Thyroid gland (tissue), 4 donors: ENCODE measurements around the gene FRMD4A. TPM values are rescaled to one million over a fixed set of nuclear protein-coding genes. Genes with fewer than 3 reads are reported as not detected.

Source experiments
- DNase-seq, 2 donors: peaks; one replicate each; pipeline ENCODE4 v3.0.0-alpha.2; 2019
- H3K27ac ChIP-seq, 3 donors: fragments of 200-600 bp; sonication (generic); 1 replicate in 2 of 3; 2 replicates in 1 of 3; pipeline ENCODE4 v1.5.1; 2016 to 2019; ENCODE audit warnings: mild to moderate bottlenecking in 1 of 3, moderate library complexity in 1 of 3
- H3K27me3 ChIP-seq: fragments of 200-600 bp; sonication (generic); one replicate; pipeline ENCODE4 v1.5.1; 2019
- H3K36me3 ChIP-seq, 2 donors: fragments of 200-600 bp; sonication (generic); one replicate each; pipeline ENCODE4 v1.5.1; 2016 to 2019
- H3K4me1 ChIP-seq, 2 donors: fragments of 200-600 bp; sonication (generic); one replicate each; pipeline ENCODE4 v1.5.1; 2017 to 2019
- H3K4me3 ChIP-seq, 3 donors: fragments of 200-600 bp; sonication (generic); replicated peaks in 1 of 3; 1 replicate in 2 of 3; 2 replicates in 1 of 3; pipeline ENCODE4 v1.5.1; 2016; ENCODE audit warnings: mild to moderate bottlenecking in 1 of 3
- H3K9me3 ChIP-seq: fragments of 200-600 bp; sonication (generic); one replicate; pipeline ENCODE4 v1.5.1; 2017
- CTCF ChIP-seq, 6 experiments: fragments of 200-600 bp in 3 of 6; fragments of 450-650 bp in 3 of 6; sonication (generic) in 3 of 6; IDR thresholded peaks; one replicate each; pipeline ENCODE4 v1.5.1; 2016 to 2019; ENCODE audit warnings: antibody characterized with exemption in 6 of 6, mild to moderate bottlenecking in 2 of 6, inconsistent platforms in 1 of 6, moderate library complexity in 1 of 6
- POLR2A ChIP-seq, 2 donors: fragments of 450-650 bp; IDR thresholded peaks; one replicate each; pipeline ENCODE4 v1.6.1; 2017; ENCODE audit warnings: antibody characterized with exemption in 2 of 2, mild to moderate bottlenecking in 2 of 2, moderate library complexity in 1 of 2
- WGBS, 2 donors: methylation state at CpG; one replicate each; pipeline ENCODE4 v1.1.5; 2017; 5-methylcytosine and 5-hydroxymethylcytosine counted together
- intact Hi-C: fragments of 100-400 bp; cut with DNase I; formaldehyde crosslinking; loops from one replicate; pipeline ENCODE4 v1.15.1; 2023
- total RNA-seq, 4 donors: library from RNA; depleted of rRNA; stranded (reverse); fragments of >200 nt; gene quantifications; one replicate each; pipeline ENCODE4 v1.2.3, GENCODE V29; 2016

The FRMD4A gene
- total RNA-seq, 4 donors from 2014 or later = 10.6 to 18.6 (median 16.3) TPM

- DNase-seq = no peak
- no peaks in the 10 kb centered on the region for H3K36me3 ChIP-seq
- TF ChIP-seq CTCF (IDR thresholded peaks at IDR 0.05) (no peak), POLR2A (IDR thresholded peaks at IDR 0.05) (no peak)
- WGBS, 2 donors = 100% methylated on average over 1 of the region's 1 CpG
- H3K27ac ChIP-seq = no peak overlapping the region
- no peaks in the 10 kb centered on the region for H3K4me1 ChIP-seq
- intact Hi-C loops = no loop called here
- H3K4me3 ChIP-seq = no peak overlapping the region
- no peaks in the 10 kb centered on the region for H3K9me3 ChIP-seq
- H3K27me3 ChIP-seq = no peaks in the 10 kb centered on the region
Measured at GRCh38 chr10:14366760-14367159, 36.0 kb upstream of the FRMD4A start.

- Histone ChIP-seq H3K27me3 (no peaks in the 10 kb centered on the region), H3K4me3 (no peak overlapping the region), H3K36me3 (no peaks in the 10 kb centered on the region), H3K4me1 (no peaks in the 10 kb centered on the region), H3K9me3 (no peaks in the 10 kb centered on the region), H3K27ac (no peak overlapping the region)
- TF ChIP-seq CTCF (IDR thresholded peaks at IDR 0.05) (no peak), POLR2A (IDR thresholded peaks at IDR 0.05) (no peak)
- 65 to 84% methylated on average over 6 of the region's 6 CpGs for WGBS, 2 donors
- intact Hi-C loops = no loop called here
- DNase-seq = peak in 1 of 2 donors; percentile 7
Measured at GRCh38 chr10:14365266-14365665, 34.5 kb upstream of the FRMD4A start.

- DNase-seq = no peak
- TF ChIP-seq CTCF (IDR thresholded peaks at IDR 0.05) (no peak), POLR2A (IDR thresholded peaks at IDR 0.05) (no peak)
- Histone ChIP-seq H3K36me3 (no peaks in the 10 kb centered on the region), H3K27ac (no peak overlapping the region), H3K4me1 (no peaks in the 10 kb centered on the region), H3K9me3 (no peaks in the 10 kb centered on the region), H3K4me3 (no peak overlapping the region), H3K27me3 (no peaks in the 10 kb centered on the region)
- intact Hi-C loops = no loop called here
Measured at GRCh38 chr10:14362104-14362503, 31.4 kb upstream of the FRMD4A start.

- no peak for TF ChIP-seq CTCF (IDR thresholded peaks at IDR 0.05)
- no peak for TF ChIP-seq POLR2A (IDR thresholded peaks at IDR 0.05)
- Histone ChIP-seq H3K27ac (no peak overlapping the region), H3K4me1 (no peaks in the 10 kb centered on the region), H3K36me3 (no peaks in the 10 kb centered on the region), H3K27me3 (no peaks in the 10 kb centered on the region), H3K9me3 (no peaks in the 10 kb centered on the region), H3K4me3 (no peak overlapping the region)
- 87 to 88% methylated on average over 1 of the region's 1 CpG for WGBS, 2 donors
- intact Hi-C loops = no loop called here
- no peak for DNase-seq
Measured at GRCh38 chr10:14360961-14361360, 30.2 kb upstream of the FRMD4A start.

- H3K4me3 ChIP-seq = no peak overlapping the region
- DNase-seq = no peak
- 68 to 76% methylated on average over 4 of the region's 4 CpGs for WGBS, 2 donors
- intact Hi-C loops = no loop called here
- no peaks in the 10 kb centered on the region for H3K27me3 ChIP-seq
- no peak overlapping the region for H3K27ac ChIP-seq
- TF ChIP-seq POLR2A (IDR thresholded peaks at IDR 0.05) = no peak
- no peak for TF ChIP-seq CTCF (IDR thresholded peaks at IDR 0.05)
- H3K36me3 ChIP-seq = no peaks in the 10 kb centered on the region
- H3K4me1 ChIP-seq = no peaks in the 10 kb centered on the region
- H3K9me3 ChIP-seq = no peaks in the 10 kb centered on the region
Measured at GRCh38 chr10:14360515-14360914, 29.8 kb upstream of the FRMD4A start.
